NB4 (cell line): ENCODE measurements around the gene CUTA.
A peak's percentile ranks its signal among the peaks of the same experiment; 100 is the strongest.

Experiments
- CTCF ChIP-seq: IDR thresholded peaks from one replicate; pipeline ENCODE4 v1.5.1; 2012; ENCODE audit warnings: low read depth, low read length
- MAX ChIP-seq: IDR thresholded peaks from 2 replicates; pipeline ENCODE4 v1.6.1; 2011; ENCODE audit warnings: low read depth, low read length
- MYC ChIP-seq: IDR thresholded peaks from 2 replicates; pipeline ENCODE4 v1.6.1; 2011; ENCODE audit warnings: low read depth, low read length
- POLR2A ChIP-seq: IDR thresholded peaks from 2 replicates; pipeline ENCODE4 v1.6.1; 2011; ENCODE audit warnings: mild to moderate bottlenecking; ENCODE audit not compliant: insufficient read length; ENCODE audit errors: extremely low read depth

GRCh38 chr6:33417903-33418689, at the start of gene CUTA:
- TF ChIP-seq CTCF (peak; percentile 62), POLR2A (peak; percentile 76), MAX (peak; percentile 97), MYC (peak; percentile 93)
